GM12878 (cell line): ENCODE measurements around the gene DMRTC2. TPM values are rescaled to one million over a fixed set of nuclear protein-coding genes. Genes with fewer than 3 reads are reported as not detected.

Experiments
- ATAC-seq: fragments of 200-7000 bp; cut with Tn5 transposase; 3 replicates; pipeline ENCODE4 v1.9.1; 2020; ENCODE audit warnings: mild to moderate bottlenecking, moderate library complexity
- BruUV-seq: library from RNA; stranded (reverse); fragments of 400-500 nt; replicated peaks from 2 replicates; lab custom pipeline; 2021; lab: Mats Ljungman, UMichigan
- CTCF ChIA-PET: fragments of 300-600 bp; sonication (Branson Sonifier 250); formaldehyde crosslinking; extraction: SDS; loops from one replicate; lab custom pipeline; 2021; ENCODE audit warnings: inconsistent platforms; lab: Yijun Ruan, JAX
- POLR2A ChIA-PET: fragments of 350-600 bp; formaldehyde crosslinking; extraction: SDS; loops from one replicate; lab custom pipeline; 2021; ENCODE audit warnings: inconsistent platforms; lab: Charles Lee
- RAD21 ChIA-PET: fragments of 300-600 bp; sonication (Branson Sonifier 250); formaldehyde crosslinking; loops from one replicate; lab custom pipeline; 2023; ENCODE audit warnings: antibody characterized with exemption; ENCODE audit not compliant: unreplicated experiment; lab: Charles Lee
- SMC1A ChIA-PET: fragments of 300-600 bp; sonication (Branson Sonifier 250); formaldehyde crosslinking; loops from one replicate; lab custom pipeline; 2023; ENCODE audit not compliant: unreplicated experiment, uncharacterized antibody; lab: Charles Lee
- DNase-seq: peaks from one replicate; pipeline ENCODE4 v3.0.0-alpha.2; 2011; ENCODE audit warnings: low read depth, low spot score
- FAIRE-seq: peaks from 3 replicates; lab custom pipeline; 2011; peaks lifted over from hg19 to GRCh38; lab: Jason Lieb, UNC
- H2AFZ ChIP-seq: 2 replicates; pipeline ENCODE4 v1.6.0; 2011; ENCODE audit warnings: low read depth, low read length, control low read depth; ENCODE audit not compliant: control insufficient read depth
- H3K27ac ChIP-seq: 2 replicates; pipeline ENCODE4 v1.5.1; 2011; ENCODE audit warnings: control low read depth; ENCODE audit not compliant: control insufficient read depth, insufficient read depth
- H3K27me3 ChIP-seq, 2 experiments: replicated peaks in 1 of 2; 2 replicates each; pipeline versions ENCODE4 v1.6.0 to v1.6.1; 2011; ENCODE audit warnings: low read length in 1 of 2; ENCODE audit not compliant: control insufficient read depth in 2 of 2, insufficient read depth in 2 of 2
- H3K36me3 ChIP-seq, 2 experiments: 2 replicates each; pipeline ENCODE4 v1.5.1; 2011; ENCODE audit warnings: low read length in 1 of 2; ENCODE audit not compliant: control insufficient read depth in 2 of 2, insufficient read depth in 2 of 2
- H3K4me1 ChIP-seq: 2 replicates; pipeline ENCODE4 v1.6.1; 2011; ENCODE audit warnings: mild to moderate bottlenecking, low read length, moderate library complexity, mixed read lengths; ENCODE audit not compliant: control insufficient read depth, insufficient read depth
- H3K4me2 ChIP-seq: 2 replicates; pipeline ENCODE4 v1.6.0; 2011; ENCODE audit warnings: control low read depth; ENCODE audit not compliant: control insufficient read depth, insufficient read depth
- H3K4me3 ChIP-seq: fragments of 200-600 bp; sonication (generic); 2 replicates; pipeline ENCODE4 v1.5.1; 2016
- H3K79me2 ChIP-seq: 2 replicates; pipeline ENCODE4 v1.6.0; 2011; ENCODE audit warnings: low read length; ENCODE audit not compliant: control insufficient read depth, insufficient read depth
- H3K9ac ChIP-seq: 2 replicates; pipeline ENCODE4 v1.8.0; 2011; ENCODE audit warnings: low read length, control low read depth, mixed read lengths; ENCODE audit not compliant: control insufficient read depth, insufficient read depth
- H3K9me3 ChIP-seq: replicated peaks from 3 replicates; pipeline ENCODE4 v1.5.1; 2011; ENCODE audit warnings: mild to moderate bottlenecking, low read length; ENCODE audit not compliant: control insufficient read depth, insufficient read depth
- H4K20me1 ChIP-seq: 2 replicates; pipeline ENCODE4 v1.6.0; 2011; ENCODE audit not compliant: control insufficient read depth, insufficient read depth
- BCL11A ChIP-seq: IDR thresholded peaks from 2 replicates; pipeline ENCODE4 v1.6.1; 2011; ENCODE audit warnings: low read depth, low read length
- ETV6 ChIP-seq, 2 experiments: fragments of 450-650 bp in 1 of 2; IDR thresholded peaks in 1 of 2; conservative IDR thresholded peaks in 1 of 2; 2 replicates each; pipeline ENCODE4 v1.6.1; 2014; ENCODE audit warnings: antibody characterized with exemption in 1 of 2, borderline replicate concordance in 1 of 2, low read depth in 1 of 2, mild to moderate bottlenecking in 1 of 2, moderate library complexity in 1 of 2
- MTA3 ChIP-seq: IDR thresholded peaks from 2 replicates; pipeline ENCODE4 v1.6.1; 2012; ENCODE audit warnings: low read length, inconsistent platforms, borderline replicate concordance
- PRDM15 ChIP-seq: fragments of 450-650 bp; formaldehyde crosslinking; IDR thresholded peaks from 2 replicates; pipeline ENCODE4 v1.4.0; 2020; ENCODE audit warnings: mild to moderate bottlenecking, moderate library complexity
- RELA ChIP-seq: fragments of 450-650 bp; IDR thresholded peaks from 2 replicates; pipeline ENCODE4 v1.8.0; 2014; ENCODE audit warnings: borderline replicate concordance; ENCODE audit not compliant: partially characterized antibody
- RELB ChIP-seq: fragments of 450-650 bp; IDR thresholded peaks from 2 replicates; pipeline ENCODE4 v1.6.1; 2017; ENCODE audit warnings: low read depth, mild to moderate bottlenecking, moderate library complexity
- SUPT20H ChIP-seq: IDR thresholded peaks from 2 replicates; pipeline ENCODE4 v1.6.1; 2011; ENCODE audit warnings: low read depth, mild to moderate bottlenecking, low read length, moderate library complexity, borderline replicate concordance; ENCODE audit not compliant: control insufficient read depth
- SUZ12 ChIP-seq: fragments of 200-600 bp; sonication (generic); IDR thresholded peaks from one replicate; pipeline ENCODE4 v1.6.1; 2018; ENCODE audit warnings: antibody characterized with exemption, mild to moderate bottlenecking; ENCODE audit not compliant: unreplicated experiment
- TCF12 ChIP-seq: IDR thresholded peaks from 2 replicates; pipeline ENCODE4 v1.6.1; 2011; ENCODE audit warnings: low read depth, mild to moderate bottlenecking, low read length
- WGBS: methylation state at CpG from one replicate; pipeline ENCODE4 v1.1.6; 2016; ENCODE audit warnings: low lambda C conversion rate; ENCODE audit not compliant: insufficient replicate concordance, insufficient coverage; ENCODE audit errors: missing lambda C conversion rate; 5-methylcytosine and 5-hydroxymethylcytosine counted together
- in situ Hi-C: fragments of 300-500 bp; cut with MboI; formaldehyde crosslinking; loops from 9 replicates; pipeline ENCODE4 v1.14.3; 2018; ENCODE audit warnings: mixed read lengths
- intact Hi-C: fragments of 100-400 bp; cut with micrococcal nuclease; formaldehyde crosslinking; loops from one replicate; pipeline ENCODE4 v1.14.2; 2022; ENCODE audit not compliant: unreplicated experiment
- polyA plus RNA-seq, 11 experiments: library from polyadenylated mRNA; depleted of rRNA in 4 of 11; unstranded in 6 of 11; stranded (reverse) in 5 of 11; fragments of >200 nt; fragmentation: Nextera tagmentation in 4 of 11; fragmentation: Illumina TruSeq in 1 of 11; extraction: Ambion mirVana in 4 of 11; extraction: Trizol in 1 of 11; gene quantifications; 1 replicate in 1 of 11; 2 replicates in 10 of 11; pipeline versions ENCODE4 v1.2.1 to v1.2.3, GENCODE V29; 2011 to 2016; ENCODE audit warnings: inconsistent platforms in 2 of 11, missing spikeins in 2 of 11, low read depth in 1 of 11
- total RNA-seq, 4 experiments: library from RNA; depleted of rRNA in 3 of 4; stranded (reverse); fragments of >200 nt in 3 of 4; fragmentation: Illumina TruSeq in 1 of 4; extraction: Trizol in 1 of 4; gene quantifications; 2 replicates each; pipeline versions ENCODE4 v1.2.1 to v1.2.3, GENCODE V29; 2013 to 2021
- TF ChIP-seq, protein P1 (sequence below): IDR thresholded peaks from 2 replicates; pipeline ENCODE4 v1.6.1; 2011; ENCODE audit warnings: borderline replicate concordance, low read depth, mild to moderate bottlenecking, moderate library complexity, low read length; ENCODE audit not compliant: insufficient read depth, poor library complexity, severe bottlenecking

The DMRTC2 gene
- total and polyA plus RNA-seq, 10 of the 15 experiments (the other 5 are each of a cell fraction or from before 2014, with no cell fraction given), result not detected

GRCh38 chr19:41883821-41884733 lies 39.2 kb downstream of the DMRTC2 start:
- Histone ChIP-seq H3K27ac (peak overlapping the region; percentile 87), H4K20me1 (no peaks in the 10 kb centered on the region), H3K4me3 (peak overlapping the region; percentile 89), H3K27me3 (no peaks in the 10 kb centered on the region), H3K36me3 (peaks cover 7 to 10% of the 10 kb centered on the region in 2 experiments; a peak in 3 of 4 replicates), H3K9ac (peak overlapping the region; percentile 73), H2AFZ (peak overlapping the region; percentile 21), H3K4me1 (peaks cover 30% of the 10 kb centered on the region), H3K4me2 (peak overlapping the region; percentile 90), H3K9me3 (no peaks in the 10 kb centered on the region), H3K79me2 (peaks cover 67% of the 10 kb centered on the region)
- RAD21 ChIA-PET, result interaction anchor here (3.7 to 7.1 kb wide), 2 partner anchors 10 to 61 kb away, joined by 28 to 120 read pairs; partner anchors contain the start of gene CD79A
- CTCF ChIA-PET, result interaction anchor here (1.2 to 10.8 kb wide), 5 partner anchors 10 to 61 kb away, joined by 3 to 136 read pairs (median 15); partner anchors contain the start of genes CD79A and RPS19
- BruUV-seq, result no TSS peak
- in situ Hi-C loops, result no loop called here
- POLR2A ChIA-PET, result interaction anchor here (0.7 to 6.9 kb wide), 5 partner anchors 12 to 61 kb away, joined by 3 to 90 read pairs (median 8); partner anchors contain the start of gene RPS19
- ATAC-seq, result peak; percentile 87
- under 1% methylated on average over 53 of the region's 66 CpGs for WGBS
- DNase-seq, result peak; percentile 86
- FAIRE-seq, result peak; percentile 78
- SMC1A ChIA-PET, result interaction anchor here (0.7 to 3.6 kb wide), 5 partner anchors 7 to 25 kb away, joined by 3 to 37 read pairs (median 5); partner anchors contain the start of genes CD79A and RPS19
- intact Hi-C loops, result loop anchor here (2.0 kb wide), 1 partner anchor 61 kb away; no protein-coding TSS in a partner anchor
- TF ChIP-seq RELB (peak; percentile 82; the same call in 1 of the 2 replicates), SUZ12 (no peak), PRDM15 (CRISPR knock-in tag) (no peak), BCL11A (peak; percentile 24; the same call in 1 of the 2 replicates), MTA3 (no peak), TCF12 (0 out of 2 replicates have a peak, but pooled peaks have one; percentile 31), RELA (peak; percentile 30), ETV6 (conservative IDR thresholded peaks at IDR 0.05 in 1 of 2, IDR thresholded peaks at IDR 0.05 in 1 of 2; ENCODE audit: borderline replicate concordance in 1 of 2, low read depth in 1 of 2) (peak in 1 of 2 experiments; percentile 47; a peak in 1 of 4 replicates), SUPT20H (no peak)
- TF ChIP-seq, protein P1, sequence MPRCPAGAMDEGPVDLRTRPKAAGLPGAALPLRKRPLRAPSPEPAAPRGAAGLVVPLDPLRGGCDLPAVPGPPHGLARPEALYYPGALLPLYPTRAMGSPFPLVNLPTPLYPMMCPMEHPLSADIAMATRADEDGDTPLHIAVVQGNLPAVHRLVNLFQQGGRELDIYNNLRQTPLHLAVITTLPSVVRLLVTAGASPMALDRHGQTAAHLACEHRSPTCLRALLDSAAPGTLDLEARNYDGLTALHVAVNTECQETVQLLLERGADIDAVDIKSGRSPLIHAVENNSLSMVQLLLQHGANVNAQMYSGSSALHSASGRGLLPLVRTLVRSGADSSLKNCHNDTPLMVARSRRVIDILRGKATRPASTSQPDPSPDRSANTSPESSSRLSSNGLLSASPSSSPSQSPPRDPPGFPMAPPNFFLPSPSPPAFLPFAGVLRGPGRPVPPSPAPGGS, result peak; percentile 81
